ENCODE results near the gene HOXA3.

Gene HOXA3

GRCh38 chr7:27154901-27155815 lies 2.8 kb upstream of the HOXA3 start:
- no peak for DNase-seq

DNA sequence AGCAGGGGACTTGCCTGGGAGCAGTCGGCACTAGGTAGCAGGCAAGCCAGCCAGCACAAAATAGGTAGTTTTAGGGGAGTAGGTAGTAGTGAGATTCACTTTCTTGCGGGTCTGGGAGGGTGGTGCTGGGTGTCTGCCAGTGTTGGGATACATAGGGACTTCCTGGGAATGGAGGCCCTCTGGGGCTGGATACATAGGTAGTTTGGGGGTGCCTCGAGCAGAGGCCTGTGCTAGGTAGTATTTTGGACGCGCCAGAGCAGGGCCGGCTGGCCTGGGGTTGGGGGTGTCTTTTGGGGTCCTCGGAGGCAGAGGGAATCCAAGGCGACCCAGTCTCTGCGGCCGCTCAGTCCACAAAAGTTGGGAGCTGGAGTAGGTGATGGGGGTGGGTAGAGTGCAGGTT lies 2.0 kb upstream of the HOXA3 start:
- no peak for DNase-seq

GRCh38 chr7:27153526-27153925 lies 1.1 kb upstream of the HOXA3 start:
- DNase-seq: no peak

DNA sequence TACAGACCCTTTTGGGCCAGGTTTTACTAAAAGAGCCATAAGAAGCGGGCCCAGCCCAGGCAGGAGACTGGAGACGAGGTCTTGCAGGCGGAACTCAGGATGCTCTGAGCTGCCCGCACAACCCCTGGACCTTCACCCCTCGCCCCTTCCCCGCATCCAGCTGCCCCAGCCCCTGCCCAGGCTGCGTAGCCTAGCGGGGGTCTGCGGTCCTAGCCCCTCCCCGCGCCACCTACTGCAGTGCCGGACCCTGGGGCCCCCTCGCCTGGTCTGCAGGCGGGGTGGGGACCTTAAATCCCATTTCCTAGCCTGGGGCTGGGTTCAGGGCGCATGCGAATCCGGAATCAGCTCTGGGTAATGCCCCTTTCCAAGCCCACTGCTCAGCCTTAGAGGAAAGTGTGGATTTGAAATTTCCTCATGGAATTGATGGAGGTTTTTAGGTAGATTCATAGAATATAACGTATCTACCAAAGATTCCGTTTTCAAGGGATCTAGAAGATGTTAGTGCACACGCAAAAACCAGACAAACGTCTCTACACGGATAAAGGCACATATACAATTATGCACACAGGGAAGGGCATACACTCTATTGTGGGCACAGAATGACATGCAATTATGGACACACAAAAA lies 546 bp upstream of the HOXA3 start:
- DNase-seq: no peak

DNA sequence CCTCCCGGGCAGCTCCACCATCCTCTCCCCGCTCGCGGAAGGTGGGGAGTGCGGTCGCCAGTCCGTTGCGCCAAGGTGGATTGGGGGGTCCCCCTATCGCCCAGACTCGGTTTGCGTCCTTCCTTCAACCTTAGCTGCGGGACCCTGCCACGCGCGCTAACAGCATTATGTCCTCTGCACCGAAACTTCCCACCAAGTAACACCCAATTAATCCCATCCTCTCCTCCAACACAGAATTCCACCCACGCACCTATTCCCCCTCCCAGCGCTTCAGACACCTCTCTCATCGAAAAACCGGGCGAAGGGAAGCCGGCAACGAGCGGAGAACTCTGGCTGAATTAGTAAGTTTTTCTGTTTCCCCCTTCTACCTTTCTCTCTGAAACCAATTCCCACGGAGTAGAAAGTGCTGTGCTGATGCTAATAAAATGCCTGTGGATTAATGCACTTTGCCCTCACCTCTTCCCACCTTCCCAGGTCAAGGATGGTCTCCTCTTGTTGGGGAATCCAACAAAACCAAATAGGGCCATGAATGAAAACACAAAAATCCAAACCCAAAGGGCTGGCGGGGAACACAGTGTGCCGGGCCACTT lies 947 bp downstream of the HOXA3 start:
- no peak for DNase-seq

GRCh38 chr7:27150568-27151340 lies 1.6 kb downstream of the HOXA3 start:
- DNase-seq: no peak

GRCh38 chr7:27149842-27150567 lies 2.4 kb downstream of the HOXA3 start:
- DNase-seq: no peak

DNA sequence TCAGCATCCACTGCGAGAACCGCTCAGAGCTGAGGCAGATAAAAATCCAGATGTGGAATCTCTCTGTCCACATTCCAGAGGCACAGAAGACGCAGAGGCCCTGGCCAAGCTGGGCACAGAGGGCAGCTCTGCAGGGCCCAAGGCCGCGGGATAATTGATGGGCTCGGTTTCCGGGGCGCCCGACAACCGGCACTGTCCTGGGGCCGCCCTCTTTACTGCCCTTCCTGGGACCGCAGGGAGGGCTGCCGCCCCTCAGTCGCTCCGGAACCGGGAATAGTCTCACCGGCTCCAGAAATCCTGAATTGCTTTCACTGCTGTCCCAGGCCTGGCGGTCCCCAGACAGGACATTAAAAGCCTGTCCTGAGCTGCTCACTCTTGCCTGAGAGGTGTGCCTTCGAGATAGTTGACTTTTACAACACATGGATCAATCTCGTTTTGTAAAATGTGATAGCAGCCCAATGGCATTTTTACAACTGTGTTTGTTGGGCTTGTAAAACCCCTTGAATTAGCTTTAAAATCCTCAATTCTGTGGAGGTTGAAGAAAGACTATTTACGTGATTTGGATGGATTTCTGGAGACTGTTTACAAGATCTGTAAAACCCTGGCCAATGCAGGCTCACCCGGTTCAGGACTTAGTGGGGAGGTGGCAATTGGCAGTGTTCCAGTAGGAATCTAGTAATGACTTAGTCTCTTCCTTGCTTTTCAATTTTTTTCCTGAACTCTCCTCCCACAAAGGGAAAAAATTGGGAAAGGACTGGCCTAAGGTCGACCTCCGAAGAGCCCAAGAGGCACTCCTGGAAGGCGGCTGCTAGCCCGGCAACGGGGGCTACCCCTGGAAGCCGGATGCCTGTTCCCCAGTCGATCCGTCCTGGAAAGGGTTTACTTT lies 3.4 kb downstream of the HOXA3 start:
- DNase-seq: no peak

GRCh38 chr7:27148031-27148755 lies 4.2 kb downstream of the HOXA3 start:
- DNase-seq: no peak

DNA sequence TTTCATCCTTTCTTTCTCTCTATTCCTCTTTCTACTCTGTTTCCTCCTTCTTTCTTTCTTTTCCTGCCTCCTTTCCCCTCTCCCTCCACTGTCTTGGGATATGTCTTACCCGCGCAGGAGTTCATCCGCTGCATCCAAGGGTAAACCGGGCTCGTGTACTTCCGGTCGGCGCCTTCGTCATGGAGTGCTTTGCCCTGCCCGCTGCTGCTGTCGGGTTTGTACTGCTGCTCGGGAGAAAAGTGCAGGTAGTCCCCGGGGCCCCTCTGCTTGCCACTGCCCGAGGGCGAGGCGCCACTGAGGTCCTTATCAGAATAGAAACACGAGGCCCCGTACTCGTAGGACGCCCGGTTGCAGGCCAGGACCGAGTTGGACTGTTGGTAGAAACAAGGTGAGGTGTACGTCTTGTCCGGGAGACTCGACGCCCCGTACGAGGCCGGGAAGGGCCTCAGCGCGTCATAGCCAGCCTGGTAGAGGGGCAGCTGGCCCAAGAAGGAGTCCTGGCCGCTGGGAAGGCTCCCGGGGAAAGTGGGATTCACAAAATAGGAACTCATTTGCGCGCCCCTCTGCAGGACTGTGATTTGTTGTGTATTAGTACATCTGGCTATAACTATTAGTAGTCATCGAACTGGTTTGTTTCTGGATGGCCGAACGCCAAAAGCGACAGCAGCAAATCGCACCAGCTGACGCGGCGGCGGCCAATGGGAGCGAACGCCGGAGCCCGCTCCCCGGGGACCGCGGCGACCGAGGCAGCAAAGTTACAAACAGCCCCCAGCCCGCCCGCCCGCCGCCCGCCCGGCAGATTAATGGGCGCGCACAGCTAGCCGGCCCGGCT lies 5.0 kb downstream of the HOXA3 start, which contains the start of gene HOXA6:
Gene HOXA6 (minus strand): TSS at position 576 of the 832 bp plus-strand sequence. CDS start 25 bp downstream, at position 551.
- DNase-seq: no peak

DNA sequence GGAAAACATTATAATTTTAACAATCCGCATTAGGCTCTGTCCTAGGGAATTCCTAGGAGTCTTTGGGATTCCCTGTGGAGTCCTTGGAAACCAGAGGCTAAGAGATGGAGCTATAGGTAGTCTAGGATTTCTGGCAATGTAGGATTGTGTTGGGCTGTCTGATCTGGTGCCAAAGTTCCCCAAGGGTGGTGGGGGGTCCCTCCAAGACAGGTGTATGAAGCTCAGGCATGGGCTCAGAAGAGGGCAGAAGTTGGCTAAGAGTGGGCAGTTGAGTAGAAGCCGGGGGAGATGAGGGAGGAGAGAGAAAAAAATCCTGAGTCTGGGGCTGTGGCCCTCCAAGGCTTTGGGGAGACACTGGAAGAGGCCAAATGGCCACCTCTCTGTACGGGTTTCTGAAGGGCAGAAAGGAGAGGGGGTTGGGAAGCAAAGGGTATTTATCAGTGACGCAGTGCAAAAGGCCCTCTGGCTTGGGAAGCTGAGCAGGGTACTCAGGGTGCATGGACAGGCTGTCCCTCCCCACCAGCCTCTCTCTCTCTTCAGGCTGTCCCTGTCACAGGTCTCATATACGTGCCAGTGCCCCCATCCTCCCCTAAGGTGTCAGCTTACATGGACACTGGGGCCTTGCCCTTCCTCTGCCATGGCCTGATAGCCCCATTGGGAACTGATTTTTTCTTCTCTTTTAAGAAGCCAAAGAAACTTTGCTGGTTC lies 5.7 kb downstream of the HOXA3 start:
- no peak for DNase-seq

DNA sequence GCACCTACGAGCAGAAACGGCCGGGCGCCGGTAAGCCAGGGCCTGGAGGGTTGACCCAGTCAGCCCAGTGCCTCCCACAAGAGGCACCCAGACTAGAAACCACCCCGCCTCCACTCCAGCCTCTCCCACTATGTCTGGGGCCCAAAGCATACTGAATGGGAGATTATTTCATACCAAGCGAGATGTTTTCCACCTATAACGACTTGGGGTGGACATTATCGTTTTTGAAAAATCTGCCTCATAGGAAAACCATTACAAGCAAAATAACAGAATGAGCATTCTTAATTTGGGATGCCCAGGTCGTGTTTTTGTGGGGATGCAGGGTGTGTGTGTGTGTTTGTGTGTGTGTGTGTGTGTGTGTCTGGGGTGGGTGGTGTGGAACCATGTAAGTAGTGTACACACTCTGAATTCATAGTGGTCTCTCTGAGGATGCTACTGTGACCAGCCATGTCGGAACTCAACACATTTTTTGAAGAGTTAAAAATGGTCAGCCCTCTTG lies 6.4 kb downstream of the HOXA3 start:
- no peak for DNase-seq

- no peak for DNase-seq
Observed at GRCh38 chr7:27145165-27145913, 7.0 kb downstream of the HOXA3 start.

DNA sequence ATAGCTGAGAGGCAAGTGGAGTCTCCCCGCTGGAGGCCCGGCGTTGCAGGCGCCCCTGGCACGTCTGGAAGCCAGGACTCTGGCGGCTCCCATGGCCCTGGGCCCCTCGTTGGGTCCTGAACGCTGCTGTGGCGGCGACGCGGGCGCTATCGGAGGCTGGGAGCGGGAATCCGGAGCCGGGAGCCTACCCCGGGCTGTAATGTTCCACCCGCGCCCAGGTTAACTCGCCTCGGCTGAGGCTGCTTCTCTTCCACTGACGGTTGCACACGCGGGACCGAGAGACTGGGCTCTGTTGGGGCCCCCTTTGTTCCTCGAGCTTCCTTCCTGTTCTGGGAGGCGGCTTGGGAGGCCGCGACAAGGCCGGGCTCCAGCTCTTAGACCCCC lies 7.6 kb downstream of the HOXA3 start:
- DNase-seq: no peak

GRCh38 chr7:27143950-27144780 lies 8.2 kb downstream of the HOXA3 start:
- no peak for DNase-seq

- peak; percentile 74 for DNase-seq
Observed at GRCh38 chr7:27143023-27143949, 9.1 kb downstream of the HOXA3 start, which contains the start of gene HOXA5. Gene HOXA5 (minus strand): TSS chr7:27143681. CDS start chr7:27143607, 74 bp downstream.

Data from NCI-H524 treated with DMSO at 0.1 percent for 48 hours (cell line).